Activated CD4-positive, alpha-beta memory T cell treated with anti-CD3 and anti-CD28 coated beads, Interleukin-2, amount 10 ng/mL, durations not matched to agents 7 days and 5 days (primary cell): ENCODE data around the gene KCNE1. TPM values are rescaled to one million over a fixed set of nuclear protein-coding genes. Genes with fewer than 3 reads are reported as not detected.
"Not testable (repeated sequence)": the region's sequence is repeated elsewhere in the genome, so short reads cannot be mapped to it uniquely, and the experiment has no call there.

ENCODE experiments used
- CTCF ChIA-PET: fragments of 350-600 bp; sonication (Branson Sonifier 250); formaldehyde crosslinking; loops from one replicate; lab custom pipeline; 2021; ENCODE audit warnings: antibody characterized with exemption, inconsistent platforms; lab: Charles Lee
- POLR2A ChIA-PET: fragments of 350-600 bp; sonication (Branson Sonifier 250); formaldehyde crosslinking; loops from one replicate; lab custom pipeline; 2021; ENCODE audit warnings: antibody characterized with exemption; lab: Charles Lee
- DNase-seq: peaks from one replicate; pipeline ENCODE4 v3.0.0-alpha.2; 2020
- H3K27ac Mint-ChIP-seq: one replicate; pipeline ENCODE4 v1.8.0; 2021; ENCODE audit warnings: mild to moderate bottlenecking, mixed read lengths
- H3K27me3 Mint-ChIP-seq: one replicate; pipeline ENCODE4 v1.8.0; 2021; ENCODE audit warnings: mixed read lengths
- H3K36me3 Mint-ChIP-seq: one replicate; pipeline ENCODE4 v1.8.0; 2021; ENCODE audit warnings: low read depth, mixed read lengths
- H3K4me1 Mint-ChIP-seq: one replicate; pipeline ENCODE4 v1.8.0; 2021; ENCODE audit warnings: mixed read lengths
- H3K4me3 Mint-ChIP-seq: one replicate; pipeline ENCODE4 v1.8.0; 2021; ENCODE audit warnings: mild to moderate bottlenecking, mixed read lengths
- H3K9me3 Mint-ChIP-seq: one replicate; pipeline ENCODE4 v1.8.0; 2021; ENCODE audit warnings: mixed read lengths
- total RNA-seq, 2 experiments: library from RNA; stranded (reverse); gene quantifications; one replicate each; pipeline ENCODE4 v1.2.3, GENCODE V29; 2021

The KCNE1 gene
- total RNA-seq, 2 experiments from 2014 or later, result 0.40 TPM; not detected in 1

- H3K27me3 Mint-ChIP-seq, POLR2A ChIA-PET, H3K36me3 Mint-ChIP-seq, CTCF ChIA-PET, H3K4me3 Mint-ChIP-seq, DNase-seq, H3K4me1 Mint-ChIP-seq, H3K27ac Mint-ChIP-seq, H3K9me3 Mint-ChIP-seq: not testable (repeated sequence)
Measured at GRCh38 chr21:34417448-34418077, 94.4 kb downstream of the KCNE1 start.

GRCh38 chr21:34407294-34407693, 104.7 kb downstream of the KCNE1 start:
- H3K36me3 Mint-ChIP-seq, H3K4me1 Mint-ChIP-seq, DNase-seq, POLR2A ChIA-PET, H3K27me3 Mint-ChIP-seq, H3K27ac Mint-ChIP-seq, H3K4me3 Mint-ChIP-seq, CTCF ChIA-PET, H3K9me3 Mint-ChIP-seq: not testable (repeated sequence)

- H3K4me3 Mint-ChIP-seq, DNase-seq, H3K4me1 Mint-ChIP-seq, H3K27me3 Mint-ChIP-seq, H3K36me3 Mint-ChIP-seq, H3K27ac Mint-ChIP-seq, CTCF ChIA-PET, POLR2A ChIA-PET, H3K9me3 Mint-ChIP-seq: not testable (repeated sequence)
Measured at GRCh38 chr21:34406676-34407075, 105.3 kb downstream of the KCNE1 start.

GRCh38 chr21:34406102-34406501, 105.9 kb downstream of the KCNE1 start:
- not testable (repeated sequence) for H3K27ac Mint-ChIP-seq

GRCh38 chr21:34405686-34406085, 106.3 kb downstream of the KCNE1 start:
- not testable (repeated sequence) for H3K27me3 Mint-ChIP-seq, H3K4me1 Mint-ChIP-seq

More at GRCh38 chr21:34406102-34406501, 105.9 kb downstream of the KCNE1 start:
- POLR2A ChIA-PET, DNase-seq, H3K36me3 Mint-ChIP-seq, H3K9me3 Mint-ChIP-seq, H3K27me3 Mint-ChIP-seq, H3K4me3 Mint-ChIP-seq, CTCF ChIA-PET, H3K4me1 Mint-ChIP-seq: not testable (repeated sequence)

GRCh38 chr21:34404742-34405141, 107.3 kb downstream of the KCNE1 start:
- DNase-seq, CTCF ChIA-PET, H3K27me3 Mint-ChIP-seq, H3K9me3 Mint-ChIP-seq, H3K4me3 Mint-ChIP-seq, POLR2A ChIA-PET, H3K36me3 Mint-ChIP-seq, H3K27ac Mint-ChIP-seq, H3K4me1 Mint-ChIP-seq: not testable (repeated sequence)

More at GRCh38 chr21:34405686-34406085, 106.3 kb downstream of the KCNE1 start:
- H3K4me3 Mint-ChIP-seq, H3K27ac Mint-ChIP-seq, DNase-seq, H3K36me3 Mint-ChIP-seq, CTCF ChIA-PET, POLR2A ChIA-PET, H3K9me3 Mint-ChIP-seq: not testable (repeated sequence)

- H3K9me3 Mint-ChIP-seq, POLR2A ChIA-PET, CTCF ChIA-PET, H3K36me3 Mint-ChIP-seq, DNase-seq, H3K4me3 Mint-ChIP-seq, H3K4me1 Mint-ChIP-seq, H3K27me3 Mint-ChIP-seq, H3K27ac Mint-ChIP-seq: not testable (repeated sequence)
Measured at GRCh38 chr21:34400522-34400921, 111.5 kb downstream of the KCNE1 start.

Other genes starting within 250 kb of the KCNE1 start
- gene KCNE2, start 148.2 kb downstream of the KCNE1 start, total RNA-seq, result not detected
- 1 to 10 TPM; 3.1 to 4.2 TPM for gene SMIM11, start 136.7 kb downstream of the KCNE1 start, total RNA-seq
- not detected for gene SMIM34, start 88.3 kb downstream of the KCNE1 start, total RNA-seq
- 1 to 10 TPM; 8.3 to 8.8 TPM for gene RCAN1, start 102.9 kb upstream of the KCNE1 start, total RNA-seq
- gene CLIC6, start 156.8 kb upstream of the KCNE1 start, total RNA-seq, result under 1 TPM in 1 of 2 experiments, not detected in 1; 0.08 TPM